Measurements from ENCODE around the gene LRRC37B.
"Not testable (repeated sequence)": the region's sequence is repeated elsewhere in the genome, so short reads cannot be mapped to it uniquely, and the experiment has no call there.

Gene LRRC37B

DNA sequence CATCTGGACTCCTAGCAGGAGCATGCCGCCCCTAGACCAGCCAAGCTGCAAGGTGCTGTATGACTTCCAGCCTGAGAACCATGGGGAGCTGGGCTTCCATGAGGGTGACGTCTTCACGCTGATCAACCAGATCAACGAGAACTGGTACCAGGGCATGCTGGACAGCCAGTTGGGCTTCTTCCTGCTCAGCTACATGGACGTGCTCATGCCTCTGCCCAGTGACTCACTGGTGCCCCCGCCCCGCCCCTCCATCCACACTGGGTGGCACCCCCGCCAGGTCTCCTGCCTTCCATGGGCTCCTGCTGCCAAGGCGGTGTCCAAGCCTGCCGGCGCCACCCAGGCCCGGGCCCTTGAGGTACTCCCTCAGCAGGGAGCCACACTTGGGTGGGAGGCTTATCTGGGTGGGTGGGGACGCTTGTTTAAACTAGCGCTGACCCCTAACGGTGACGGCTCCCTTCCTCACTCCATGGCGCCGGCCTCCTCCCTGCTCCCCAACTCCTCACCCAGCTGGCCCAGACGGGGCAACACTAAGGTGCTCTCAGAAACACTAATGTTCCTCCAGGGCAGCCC lies 34.2 kb downstream of the LRRC37B start:
- DNase-seq (ENCODE audit: low read depth in 1 of 2, low spot score in 1 of 2): not testable (repeated sequence)

DNA sequence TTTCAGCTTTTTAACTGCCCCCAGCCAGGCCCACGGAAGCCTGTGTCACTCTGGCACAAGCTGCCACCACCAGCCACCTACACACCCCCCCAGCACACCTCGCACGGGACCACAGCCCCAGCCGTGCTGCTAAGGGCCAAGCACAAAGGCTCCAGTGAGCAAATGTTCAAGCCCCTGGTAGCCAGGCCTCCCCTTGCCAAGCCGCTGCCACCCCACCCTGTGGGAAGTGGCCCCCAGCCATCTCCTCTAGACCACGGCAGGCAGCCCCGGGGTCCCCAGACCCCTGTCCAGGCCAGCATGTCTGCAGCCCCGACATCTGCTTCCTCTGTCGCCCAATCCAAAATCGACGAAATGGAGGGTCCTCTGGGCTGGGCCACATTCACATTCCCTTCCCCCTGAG lies 35.1 kb downstream of the LRRC37B start:
- DNase-seq (ENCODE audit: low read depth in 1 of 2, low spot score in 1 of 2): not testable (repeated sequence)

DNA sequence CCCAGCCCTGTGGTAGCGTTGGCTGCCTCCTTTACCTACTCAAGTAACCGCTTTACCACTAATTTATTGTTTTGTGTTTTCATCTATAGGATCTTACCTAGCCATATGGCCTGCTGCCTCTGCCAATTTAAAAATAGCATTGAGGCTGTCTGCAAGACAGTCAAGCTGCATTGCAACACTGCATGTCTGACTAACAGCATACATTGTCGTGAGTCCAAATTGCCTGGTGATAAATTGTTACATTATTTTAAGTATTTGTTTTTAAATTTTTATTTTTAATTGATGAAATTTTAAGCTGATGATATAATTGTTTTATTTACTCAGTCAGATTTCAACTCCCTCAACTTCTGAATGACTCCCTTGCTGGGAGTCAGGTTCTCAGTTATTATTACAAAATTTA lies 38.4 kb downstream of the LRRC37B start:
- not testable (repeated sequence) for DNase-seq (ENCODE audit: low read depth in 1 of 2, low spot score in 1 of 2)

DNA sequence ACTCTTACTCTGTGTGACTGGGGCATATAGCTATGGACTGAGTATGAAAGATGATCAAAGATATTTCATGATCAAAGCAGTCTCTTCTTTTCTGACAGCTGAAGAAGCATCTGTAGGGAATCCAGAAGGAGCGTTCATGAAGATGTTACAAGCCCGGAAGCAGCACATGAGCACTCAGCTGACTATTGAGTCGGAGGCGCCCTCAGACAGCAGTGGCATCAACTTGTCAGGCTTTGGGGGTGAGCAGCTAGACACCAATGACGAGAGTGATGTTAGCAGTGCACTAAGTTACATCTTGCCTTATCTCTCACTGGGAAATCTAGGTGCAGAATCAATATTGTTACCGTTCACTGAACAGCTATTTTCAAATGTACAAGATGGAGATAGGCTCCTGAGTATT lies 40.5 kb downstream of the LRRC37B start:
- DNase-seq (ENCODE audit: low read depth in 1 of 2, low spot score in 1 of 2): not testable (repeated sequence)

DNA sequence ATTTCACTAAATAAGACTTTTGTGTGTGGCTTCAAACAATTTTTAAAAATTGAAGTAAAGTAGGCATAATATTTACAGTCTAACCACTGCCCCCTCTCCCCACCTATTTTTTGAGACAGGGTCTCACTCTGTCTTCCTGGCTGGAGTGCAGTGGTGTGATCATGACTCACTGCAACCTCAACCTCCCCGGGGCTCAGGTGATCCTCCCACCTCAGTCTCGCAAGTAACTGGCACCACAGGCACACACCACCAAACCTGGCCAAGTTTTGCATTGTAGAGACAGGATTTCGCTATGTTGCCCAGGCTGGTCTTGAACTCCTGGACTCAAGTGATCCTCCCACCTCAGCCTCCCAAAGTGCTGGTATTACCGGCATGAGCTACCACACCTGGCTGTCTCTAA lies 47.8 kb downstream of the LRRC37B start:
- not testable (repeated sequence) for DNase-seq (ENCODE audit: low read depth in 1 of 2, low spot score in 1 of 2)

DNA sequence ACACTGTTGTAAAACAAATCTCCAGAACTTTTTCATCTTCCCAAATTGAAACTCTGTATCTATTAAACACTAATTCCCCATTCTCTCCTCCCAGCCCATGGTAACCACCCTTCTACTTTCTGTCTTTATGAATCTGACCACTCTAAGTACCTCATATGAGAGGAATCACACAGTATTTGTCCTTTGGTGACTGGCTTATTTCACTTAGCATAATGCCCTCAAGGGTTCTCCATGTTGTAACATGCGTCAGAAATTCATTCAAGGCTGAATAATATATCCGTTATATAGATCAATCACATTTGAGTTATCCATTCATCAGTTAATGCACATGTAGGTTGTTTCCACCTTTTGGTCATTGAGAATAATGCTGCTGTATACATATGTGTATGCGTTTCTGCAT lies 48.2 kb downstream of the LRRC37B start:
- DNase-seq (ENCODE audit: low read depth in 1 of 2, low spot score in 1 of 2): not testable (repeated sequence)

DNA sequence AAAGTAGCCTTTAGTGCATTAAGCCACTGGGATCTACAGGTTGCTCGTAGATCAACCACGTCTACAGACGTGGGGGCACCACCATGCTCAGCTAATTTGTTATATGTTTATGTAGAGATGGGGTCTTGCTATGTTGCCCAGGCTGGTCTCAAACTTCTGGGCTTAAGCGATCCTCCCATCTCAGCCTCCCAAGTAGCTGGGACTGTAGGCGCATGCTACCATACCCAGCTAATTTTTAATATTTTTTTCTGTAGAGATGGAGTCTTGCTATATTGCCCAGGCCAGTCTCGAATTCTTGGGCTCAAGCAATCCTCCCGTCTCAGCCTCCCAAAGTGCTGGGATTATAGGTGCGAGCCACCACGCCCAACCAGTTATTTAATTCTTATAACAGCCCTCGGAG lies 49.3 kb downstream of the LRRC37B start:
- DNase-seq (ENCODE audit: low read depth in 1 of 2, low spot score in 1 of 2): not testable (repeated sequence)

DNA sequence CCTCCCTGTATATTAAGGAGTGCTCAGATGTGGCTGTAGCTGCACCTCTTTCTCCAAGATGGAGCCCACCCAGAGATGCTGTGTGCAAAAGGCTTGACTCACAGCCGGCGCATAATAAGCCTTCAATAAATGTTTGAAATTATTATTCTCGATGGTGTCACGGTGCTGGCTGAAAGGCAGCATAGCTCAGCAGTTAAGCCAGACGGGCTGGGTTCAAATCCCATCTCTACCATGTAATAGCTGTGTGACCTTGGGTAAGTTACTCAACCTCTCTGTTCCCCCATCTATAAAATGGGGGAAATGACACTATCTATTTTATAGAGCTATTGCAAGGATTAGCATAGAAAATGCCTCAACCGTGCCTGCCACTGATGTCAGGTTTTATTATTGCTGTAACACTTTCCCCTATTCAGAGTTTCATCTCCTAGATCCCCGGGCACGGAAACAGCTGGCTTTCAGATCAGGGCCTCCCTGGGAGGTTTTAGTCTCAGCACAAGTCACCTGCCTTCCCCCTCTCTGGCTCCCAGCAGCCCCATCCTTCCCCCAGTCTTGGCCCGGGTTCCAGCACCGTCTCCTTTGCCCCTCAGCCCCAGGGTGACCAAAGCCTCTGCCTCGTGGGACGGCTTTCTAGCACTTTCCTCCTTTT lies 50.4 kb downstream of the LRRC37B start:
- DNase-seq (ENCODE audit: low read depth in 1 of 2, low spot score in 1 of 2): not testable (repeated sequence)

DNA sequence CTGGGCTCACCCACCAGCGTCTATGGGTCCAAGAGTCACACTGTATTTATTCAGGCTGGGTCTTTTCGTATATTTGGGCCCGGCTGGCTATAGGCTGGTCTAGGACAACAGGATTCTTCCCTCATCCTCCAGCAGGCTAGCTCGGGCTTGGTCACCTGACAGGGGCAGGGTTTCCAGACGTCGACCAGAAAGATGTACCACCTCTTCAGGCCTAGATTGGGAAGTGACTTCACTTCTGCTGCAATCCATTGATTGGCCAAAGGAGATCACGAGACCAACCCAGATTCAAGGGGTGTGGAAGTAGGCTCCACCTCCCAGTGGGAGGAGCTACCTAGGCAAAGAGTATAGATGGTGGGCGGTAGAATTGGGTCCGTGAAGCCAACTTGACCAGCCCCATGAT lies 53.5 kb downstream of the LRRC37B start:
- DNase-seq (ENCODE audit: low read depth in 1 of 2, low spot score in 1 of 2): not testable (repeated sequence)

DNA sequence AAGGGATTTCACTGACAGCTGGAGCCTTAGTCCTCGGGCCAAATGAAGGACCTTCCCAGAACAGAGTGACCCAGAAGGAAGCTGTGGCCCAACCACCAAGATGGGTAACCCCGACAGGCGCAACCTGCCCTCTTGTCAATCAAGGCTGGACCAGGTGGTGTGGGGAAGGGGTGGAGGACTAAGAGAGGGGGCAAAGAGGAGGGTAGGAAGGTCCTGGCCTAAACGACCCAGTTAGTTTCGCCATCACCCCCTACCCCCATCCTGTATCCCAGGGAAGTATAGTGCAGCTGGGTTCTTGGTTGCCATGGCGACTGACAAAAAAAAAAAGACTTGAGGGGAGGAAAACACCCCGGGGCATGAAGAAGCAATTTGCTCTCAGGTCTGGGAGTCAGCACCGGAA lies 54.7 kb downstream of the LRRC37B start:
- DNase-seq (ENCODE audit: low read depth in 1 of 2, low spot score in 1 of 2): not testable (repeated sequence)

DNA sequence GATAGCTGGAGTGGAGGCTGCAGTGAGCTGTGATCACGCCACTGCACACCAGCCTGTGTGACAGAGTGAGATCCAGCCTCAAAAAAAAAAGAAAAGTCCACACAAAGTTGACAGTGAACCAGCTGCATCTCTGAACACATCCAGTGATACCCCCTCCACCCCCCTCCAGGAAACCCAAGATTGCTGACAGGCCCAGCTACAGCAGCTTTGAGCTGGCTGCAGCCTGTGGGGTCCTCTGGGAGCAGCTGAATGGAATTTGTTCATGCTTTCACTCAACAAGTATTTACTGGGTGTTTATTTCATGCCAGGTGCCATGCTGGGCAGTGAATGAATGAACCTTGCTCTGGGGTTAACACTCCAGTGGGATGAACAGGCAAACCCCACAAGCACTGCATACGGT lies 56.9 kb downstream of the LRRC37B start:
- not testable (repeated sequence) for DNase-seq (ENCODE audit: low read depth in 1 of 2, low spot score in 1 of 2)

DNA sequence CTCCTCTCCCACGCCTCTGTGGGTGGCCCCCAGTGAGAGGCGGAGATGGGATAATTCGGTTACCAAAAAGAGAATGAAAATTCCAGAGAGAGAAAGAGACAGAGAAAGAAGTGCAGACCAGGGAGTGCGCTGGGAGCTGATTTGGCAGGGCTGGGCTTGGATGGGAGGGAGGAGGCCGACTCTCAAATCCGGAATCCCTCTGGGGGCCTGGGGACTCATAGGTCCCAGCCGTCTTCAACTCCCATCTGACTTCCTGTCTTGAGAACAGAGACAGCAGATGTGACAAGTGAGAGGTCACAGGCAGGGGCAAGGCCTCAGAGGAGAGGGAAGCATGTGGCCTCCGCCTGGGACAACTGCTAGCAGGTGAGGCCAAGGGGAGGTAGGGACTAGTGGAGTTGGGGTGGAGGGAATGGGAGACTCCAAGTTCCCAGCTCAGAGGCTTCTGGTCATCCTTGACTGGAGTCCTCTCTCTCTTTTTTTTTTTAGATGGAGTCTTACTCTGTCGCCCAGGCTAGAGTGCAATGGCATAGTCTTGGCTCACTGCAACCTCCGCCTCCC lies 59.0 kb downstream of the LRRC37B start:
- not testable (repeated sequence) for DNase-seq (ENCODE audit: low read depth in 1 of 2, low spot score in 1 of 2)

DNA sequence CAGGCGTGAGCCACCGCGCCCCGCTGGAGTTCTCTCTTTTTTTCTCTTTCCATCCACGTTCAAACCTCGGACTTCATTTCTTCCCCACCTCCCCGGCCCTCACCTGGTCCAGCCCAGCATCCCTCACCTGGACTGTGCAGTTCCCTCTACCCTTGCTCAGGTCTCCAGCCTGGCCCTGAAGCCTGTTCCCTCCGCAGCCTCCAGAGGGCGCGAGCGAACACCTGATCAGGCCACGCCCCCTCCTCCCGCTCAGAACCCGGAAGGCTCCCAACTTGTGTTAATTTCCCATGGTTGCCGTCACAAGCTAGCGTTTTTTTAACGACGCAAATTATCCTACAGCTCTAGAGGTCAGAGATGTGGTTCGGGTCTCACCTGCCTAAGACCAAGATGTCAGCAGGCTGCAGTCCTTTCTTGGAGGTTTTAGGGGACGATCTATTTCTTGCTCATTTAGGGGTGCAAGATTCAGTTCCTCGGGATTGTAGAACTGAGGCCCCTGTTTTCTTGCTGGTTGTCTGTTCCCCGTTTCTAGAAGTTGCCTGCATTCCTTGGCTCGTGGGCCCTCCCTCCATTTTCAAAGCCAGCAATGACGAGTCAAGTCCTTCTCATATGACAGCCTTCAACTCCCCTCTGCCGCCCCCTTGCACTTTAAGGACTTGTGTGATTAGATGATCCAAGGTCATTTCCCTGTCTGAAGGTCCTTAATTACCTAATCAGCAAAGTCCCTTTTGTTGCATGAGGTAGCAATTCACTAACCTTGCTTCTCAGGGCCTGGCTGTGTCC lies 59.9 kb downstream of the LRRC37B start:
- DNase-seq (ENCODE audit: low read depth in 1 of 2, low spot score in 1 of 2): peak; percentile 11 to 35

DNA sequence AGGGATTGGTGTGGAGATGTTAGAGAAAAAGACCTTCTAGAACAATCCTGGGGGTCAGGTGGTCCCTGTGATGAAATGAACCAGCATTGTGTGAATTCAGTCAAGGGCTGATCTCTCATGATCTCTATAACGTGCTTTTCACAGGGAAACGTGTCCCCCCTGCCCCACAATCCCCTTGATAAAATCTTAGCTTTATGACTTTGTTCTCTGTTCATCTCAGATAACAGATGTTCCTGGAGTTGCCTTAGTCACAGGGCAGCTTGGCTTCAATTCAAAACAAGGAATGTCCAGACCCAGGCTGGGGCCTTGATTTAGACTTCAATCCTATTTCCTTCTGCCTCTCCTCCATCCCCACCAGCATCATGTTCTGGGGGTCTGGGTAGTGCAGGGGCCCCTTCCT lies 61.9 kb downstream of the LRRC37B start:
- not testable (repeated sequence) for DNase-seq (ENCODE audit: low read depth in 1 of 2, low spot score in 1 of 2)

DNA sequence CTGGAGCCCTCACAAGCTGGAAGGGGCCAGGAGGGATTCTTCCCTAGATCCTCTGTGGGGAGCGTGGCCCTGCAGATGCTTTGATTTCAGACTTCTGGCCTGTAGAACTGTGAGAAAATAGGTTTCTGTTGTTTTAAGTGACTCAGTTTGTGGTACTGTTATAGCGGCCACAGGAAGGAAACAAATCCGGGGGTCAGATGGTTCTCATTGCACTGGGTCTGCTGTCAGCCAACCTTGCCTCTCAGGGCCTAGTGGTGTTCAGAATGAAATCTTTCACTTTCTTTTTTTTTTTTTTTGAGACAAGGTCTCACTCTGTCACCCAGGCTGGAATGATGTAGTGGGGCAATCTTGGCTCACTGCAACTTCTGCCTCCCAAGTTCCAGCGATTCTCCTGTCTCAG lies 64.8 kb downstream of the LRRC37B start:
- DNase-seq (ENCODE audit: low read depth in 1 of 2, low spot score in 1 of 2): not testable (repeated sequence)

DNA sequence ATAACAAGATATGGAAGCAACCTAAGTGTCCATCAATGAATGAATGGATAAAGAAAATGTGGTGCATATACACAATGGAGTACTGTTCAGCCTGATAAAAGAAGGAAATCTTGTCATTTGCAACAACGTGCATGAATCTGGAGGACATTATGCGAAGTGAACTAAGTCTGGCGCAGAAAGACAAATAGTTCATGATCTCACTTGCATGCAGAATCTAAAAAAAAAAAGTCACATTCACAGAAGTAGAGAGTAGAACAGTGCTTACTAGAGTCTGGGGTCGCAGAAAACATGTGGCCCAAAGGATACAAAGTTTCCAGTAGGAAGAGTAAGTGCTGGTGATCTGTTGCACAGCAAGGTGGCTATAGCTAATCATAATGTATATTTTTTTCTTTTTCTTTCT lies 65.9 kb downstream of the LRRC37B start:
- not testable (repeated sequence) for DNase-seq (ENCODE audit: low read depth in 1 of 2, low spot score in 1 of 2)

DNA sequence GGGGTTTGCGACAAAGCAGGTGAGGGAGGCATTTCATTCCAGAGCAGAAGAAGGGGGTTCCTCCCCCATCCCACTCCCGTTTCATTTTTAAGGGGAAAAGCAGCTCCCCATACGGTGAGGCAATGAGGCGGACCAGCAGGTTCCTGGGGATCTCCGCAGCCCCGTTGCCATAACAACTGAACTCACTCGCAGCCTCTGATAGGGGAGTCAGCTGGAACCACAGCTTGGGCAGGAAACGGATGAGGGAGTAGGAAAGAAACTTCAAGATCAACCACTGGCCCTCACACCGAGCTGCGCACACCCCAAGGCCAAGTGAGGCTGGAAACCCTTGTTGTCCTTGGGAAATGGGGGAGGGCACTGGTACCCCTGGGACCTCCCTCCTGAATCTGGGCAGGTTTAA lies 72.6 kb downstream of the LRRC37B start:
- DNase-seq (ENCODE audit: low read depth in 1 of 2, low spot score in 1 of 2): peak; percentile 26 to 50

DNA sequence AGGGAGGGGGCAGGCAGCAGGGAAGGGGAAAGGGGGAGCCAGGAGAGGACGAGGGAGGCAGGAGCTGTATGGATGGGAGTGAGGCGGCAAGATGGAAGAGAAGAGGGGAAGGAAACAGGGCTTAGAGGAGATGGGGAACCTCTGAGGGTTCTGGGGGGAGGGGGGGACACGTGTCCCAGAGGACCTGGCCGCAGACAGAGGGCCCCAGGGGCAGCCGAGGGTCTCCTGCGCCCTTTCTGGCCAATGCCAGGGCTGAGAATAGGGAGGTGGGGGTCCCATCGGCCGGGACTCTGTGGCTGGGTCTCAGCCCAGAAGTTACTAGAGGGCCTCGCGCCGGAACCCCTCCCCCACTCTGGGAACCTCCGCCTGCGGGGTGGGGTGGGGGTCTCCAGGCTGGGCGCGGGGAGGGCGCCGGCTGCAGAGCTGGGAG lies 76.4 kb downstream of the LRRC37B start:
- DNase-seq (ENCODE audit: low read depth in 1 of 2, low spot score in 1 of 2): not testable (repeated sequence)

DNA sequence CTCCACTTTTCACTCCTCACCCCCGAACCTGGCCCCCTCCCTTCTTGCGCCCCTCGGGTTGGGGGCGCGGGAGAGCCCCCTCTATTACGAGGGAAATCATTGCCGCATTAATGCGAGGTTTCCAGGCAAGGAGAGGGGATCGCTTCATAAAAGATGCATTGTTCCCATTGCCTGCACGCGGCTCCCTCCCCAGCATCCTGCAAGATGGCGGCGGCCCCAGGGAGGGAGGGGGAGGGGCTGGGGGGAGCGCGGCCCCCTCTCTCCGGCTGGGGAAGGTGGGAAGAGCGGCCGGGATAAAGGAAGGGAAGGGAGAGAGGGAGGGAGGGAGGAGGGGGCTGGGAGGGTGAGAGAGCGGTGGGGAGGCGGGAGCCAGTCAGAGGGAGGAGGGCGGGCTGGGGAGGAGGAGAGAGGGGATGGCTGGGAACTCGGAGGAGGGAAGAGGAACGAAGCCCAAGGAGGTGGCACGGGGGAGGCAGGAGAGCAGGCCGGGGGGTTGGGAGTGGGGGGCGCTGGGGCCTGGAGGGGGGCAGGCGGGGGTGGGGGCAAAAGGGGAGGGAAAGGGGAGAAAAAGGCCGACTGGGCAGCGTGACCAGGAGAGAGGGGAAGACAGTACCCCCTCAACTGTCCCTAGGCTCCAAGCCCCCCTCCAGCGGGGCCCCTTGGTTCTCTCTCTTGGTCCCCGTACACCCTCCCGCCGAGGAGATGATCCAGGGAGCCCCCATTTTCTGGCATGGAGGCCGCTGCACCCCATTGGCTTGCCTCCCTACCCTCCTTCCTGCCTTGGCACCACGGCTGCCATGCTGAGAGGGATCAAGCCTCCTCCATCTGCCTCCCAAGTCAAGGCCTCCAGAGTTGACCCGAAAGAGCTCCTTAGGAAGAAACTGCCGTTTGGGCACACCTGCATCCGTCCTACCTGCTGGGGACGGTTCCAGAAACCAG lies 77.1 kb downstream of the LRRC37B start:
- DNase-seq (ENCODE audit: low read depth in 1 of 2, low spot score in 1 of 2): not testable (repeated sequence)

DNA sequence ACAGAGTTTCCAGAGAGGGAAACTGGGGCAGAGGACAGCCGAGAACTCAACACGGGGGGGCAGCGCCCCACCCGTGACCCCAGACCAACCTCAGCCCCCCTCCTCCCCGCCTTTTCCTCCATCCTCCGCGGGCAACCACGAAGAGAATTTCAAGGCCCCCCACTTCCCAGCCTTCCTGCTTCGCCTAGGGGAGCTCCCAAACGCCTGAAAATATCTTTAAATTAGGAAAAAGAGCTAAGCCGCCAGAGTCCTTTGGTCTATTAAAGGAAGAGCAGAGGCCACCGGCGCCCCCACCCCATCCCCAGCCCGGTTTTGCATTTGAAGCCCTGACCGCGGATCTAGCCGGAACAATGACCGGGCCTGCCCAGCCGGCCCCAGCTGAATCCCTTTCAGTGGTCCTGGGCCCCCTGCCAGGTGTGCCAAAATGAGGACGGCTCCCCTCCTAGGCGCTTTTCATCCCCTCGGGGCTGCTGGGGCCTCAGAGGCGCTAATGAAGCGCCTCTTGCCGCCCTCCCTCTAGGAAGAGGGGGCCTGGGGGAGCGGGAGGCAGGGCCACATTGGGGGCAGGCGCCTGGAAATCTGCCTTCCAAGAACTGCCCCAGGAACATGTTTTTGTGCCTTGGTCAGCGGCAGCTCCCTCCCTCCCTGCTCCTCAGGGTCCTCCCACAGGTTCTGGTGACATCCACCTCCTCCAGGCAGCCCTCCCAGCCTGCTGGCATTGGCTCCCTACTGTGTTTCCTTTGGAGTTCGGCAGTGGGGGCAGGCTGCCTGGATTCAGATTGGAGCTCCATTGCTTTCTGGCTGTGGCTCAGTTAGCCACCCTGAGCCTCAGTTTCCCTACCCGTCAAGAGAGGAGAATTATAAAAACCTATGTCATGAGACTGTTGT lies 78.0 kb downstream of the LRRC37B start:
- not testable (repeated sequence) for DNase-seq (ENCODE audit: low read depth in 1 of 2, low spot score in 1 of 2)

Data from activated T-helper 1 cell treated with anti-CD3 and anti-CD28 coated beads, Interleukin-2, amount 50 U/mL, for 16 hours (primary cell).